C4-2B (cell line): ENCODE results near the gene GTF2H2C.
"Not testable (repeated sequence)": the region's sequence is repeated elsewhere in the genome, so short reads cannot be mapped to it uniquely, and the experiment has no call there.

ENCODE experiments used
- CTCF ChIP-seq: fragments of 450-650 bp; conservative IDR thresholded peaks from 2 replicates; pipeline ENCODE4 v1.5.1; 2017; ENCODE audit warnings: mild to moderate bottlenecking
- ZFX ChIP-seq: fragments of 450-650 bp; IDR thresholded peaks from 2 replicates; pipeline ENCODE4 v1.6.1; 2017

- TF ChIP-seq CTCF, ZFX: not testable (repeated sequence)
Measured at GRCh38 chr5:69560587-69561431, 818 bp downstream of the GTF2H2C start.
